GM10266 (cell line): ENCODE measurements around the gene NRP1.
"Not testable (repeated sequence)": the region's sequence is repeated elsewhere in the genome, so short reads cannot be mapped to it uniquely, and the experiment has no call there.

Source experiments
- DNase-seq: peaks from one replicate; pipeline ENCODE4 v3.0.0; 2012; ENCODE audit errors: extremely low spot score
- CTCF ChIP-seq: IDR thresholded peaks from 2 replicates; pipeline ENCODE4 v1.5.1; 2012; ENCODE audit warnings: mild to moderate bottlenecking, low read depth; ENCODE audit not compliant: control insufficient read depth, insufficient read depth; ENCODE audit errors: missing control alignments

NRP1 gene

GRCh38 chr10:33307835-33308234 is 26.6 kb downstream of the NRP1 start:
- TF ChIP-seq CTCF = no peak
- DNase-seq = no peak

GRCh38 chr10:33306701-33307519 is 27.6 kb downstream of the NRP1 start:
- no peak for DNase-seq
- no peak for TF ChIP-seq CTCF

GRCh38 chr10:33306126-33306525 is 28.3 kb downstream of the NRP1 start:
- TF ChIP-seq CTCF = no peak
- no peak for DNase-seq

- no peak for TF ChIP-seq CTCF
- DNase-seq = no peak
These were observed 29.8 kb downstream of the NRP1 start for GRCh38 chr10:33304423-33305225.

- no peak for TF ChIP-seq CTCF
- DNase-seq = no peak
These were observed 30.5 kb downstream of the NRP1 start for GRCh38 chr10:33303988-33304387.

- no peak for TF ChIP-seq CTCF
- DNase-seq = no peak
These were observed 32.1 kb downstream of the NRP1 start for GRCh38 chr10:33302208-33302829.

- no peak for DNase-seq
- TF ChIP-seq CTCF = no peak
These were observed 33.2 kb downstream of the NRP1 start for GRCh38 chr10:33301097-33301789.

GRCh38 chr10:33300544-33300943 is 33.9 kb downstream of the NRP1 start:
- DNase-seq = not testable (repeated sequence)
